Suppressor macrophage treated with lipopolysaccharide for 4 hours (primary cell): ENCODE data around the gene ORMDL3.

Source experiments
- DNase-seq: peaks from one replicate; pipeline ENCODE4 v3.0.0-alpha.2; 2020

ORMDL3 gene

GRCh38 chr17:39927101-39927928 lies at the start of gene ORMDL3, which contains the start of gene LRRC3C:
TSS of gene ORMDL3 (minus strand) at chr17:39927601. CDS start at chr17:39924203, 3,398 bp downstream.
TSS of gene LRRC3C (plus strand) at chr17:39927732. CDS start at chr17:39941524, 13,792 bp downstream.
- DNase-seq: peak; percentile 95

- DNase-seq: no peak
These were observed 48.4 kb upstream of the ORMDL3 start for GRCh38 chr17:39975801-39976200.

GRCh38 chr17:39974433-39974832 lies 47.0 kb upstream of the ORMDL3 start:
- DNase-seq: no peak

- peak; percentile 32 for DNase-seq
These were observed 46.1 kb upstream of the ORMDL3 start for GRCh38 chr17:39973496-39973895.

GRCh38 chr17:39972271-39972670 lies 44.9 kb upstream of the ORMDL3 start:
- peak; percentile 86 for DNase-seq

- DNase-seq: no peak
These were observed 43.7 kb upstream of the ORMDL3 start for GRCh38 chr17:39971076-39971603.

- DNase-seq: no peak
These were observed 42.8 kb upstream of the ORMDL3 start for GRCh38 chr17:39970157-39970692.

GRCh38 chr17:39969375-39969774 lies 42.0 kb upstream of the ORMDL3 start:
- DNase-seq: peak; percentile 56

- DNase-seq: no peak
These were observed 41.4 kb upstream of the ORMDL3 start for GRCh38 chr17:39968761-39969160.

GRCh38 chr17:39966771-39967170 lies 39.4 kb upstream of the ORMDL3 start:
- no peak for DNase-seq

GRCh38 chr17:39965017-39965699 lies 37.8 kb upstream of the ORMDL3 start:
- DNase-seq: no peak

- no peak for DNase-seq
These were observed 36.4 kb upstream of the ORMDL3 start for GRCh38 chr17:39963829-39964228.

GRCh38 chr17:39962642-39963220 lies 35.3 kb upstream of the ORMDL3 start, which contains the start of gene GSDMA:
TSS of gene GSDMA (plus strand) at chr17:39963004. CDS start at chr17:39965688, 2,684 bp downstream.
- no peak for DNase-seq

- no peak for DNase-seq
These were observed 33.2 kb upstream of the ORMDL3 start for GRCh38 chr17:39960524-39961041.

- no peak for DNase-seq
These were observed 28.4 kb upstream of the ORMDL3 start for GRCh38 chr17:39955726-39956225.

- DNase-seq: no peak
These were observed 27.5 kb upstream of the ORMDL3 start for GRCh38 chr17:39954876-39955275.

GRCh38 chr17:39953471-39953888 lies 26.1 kb upstream of the ORMDL3 start:
- no peak for DNase-seq

- DNase-seq: peak; percentile 96
These were observed 25.5 kb upstream of the ORMDL3 start for GRCh38 chr17:39952680-39953470.

GRCh38 chr17:39951924-39952679 lies 24.7 kb upstream of the ORMDL3 start:
- DNase-seq: no peak

GRCh38 chr17:39950871-39951348 lies 23.5 kb upstream of the ORMDL3 start:
- no peak for DNase-seq

GRCh38 chr17:39949028-39949427 lies 21.6 kb upstream of the ORMDL3 start:
- no peak for DNase-seq
